ENCODE measurements around the gene CD99.

GRCh38 chrX:2732649-2733048, 41.6 kb downstream of the CD99 start:
- TF ChIP-seq CTCF (IDR thresholded peaks at IDR 0.05) (no peak), POLR2A (IDR thresholded peaks at IDR 0.05) (no peak), EP300 (IDR thresholded peaks at IDR 0.05) (no peak)
